Subcutaneous abdominal adipose tissue (tissue), 5 donors: ENCODE data around the gene BBS4.
"Not testable (repeated sequence)": the region's sequence is repeated elsewhere in the genome, so short reads cannot be mapped to it uniquely, and the experiment has no call there.

Experiments
- H3K27ac ChIP-seq: one replicate; pipeline ENCODE4 v1.7.0; 2013; ENCODE audit warnings: low read depth, mild to moderate bottlenecking, inconsistent platforms, low read length, moderate library complexity
- H3K27me3 ChIP-seq, 5 donors: one replicate each; pipeline ENCODE4 v1.7.0; 2013; ENCODE audit warnings: low read length in 5 of 5, inconsistent platforms in 1 of 5; ENCODE audit not compliant: control insufficient read depth in 5 of 5, insufficient read depth in 4 of 5
- H3K36me3 ChIP-seq, 5 donors: one replicate each; pipeline ENCODE4 v1.7.0; 2013; ENCODE audit warnings: low read length in 5 of 5; ENCODE audit not compliant: control insufficient read depth in 5 of 5, insufficient read depth in 5 of 5
- H3K4me1 ChIP-seq, 5 donors: one replicate each; pipeline ENCODE4 v1.7.0; 2013; ENCODE audit warnings: low read length in 5 of 5, mild to moderate bottlenecking in 3 of 5, moderate library complexity in 1 of 5; ENCODE audit not compliant: control insufficient read depth in 5 of 5, insufficient read depth in 5 of 5
- H3K4me3 ChIP-seq, 5 donors: one replicate each; pipeline ENCODE4 v1.7.0; 2013; ENCODE audit warnings: low read length in 5 of 5, low read depth in 1 of 5
- H3K9ac ChIP-seq, 5 donors: one replicate each; pipeline ENCODE4 v1.7.0; 2013; ENCODE audit warnings: low read length in 5 of 5, mild to moderate bottlenecking in 4 of 5, moderate library complexity in 3 of 5
- H3K9me3 ChIP-seq, 5 donors: one replicate each; pipeline ENCODE4 v1.7.0; 2013; ENCODE audit warnings: low read length in 5 of 5; ENCODE audit not compliant: control insufficient read depth in 5 of 5
- donor health status: healthy.
- donor health status: healthy.
- donor health status: healthy.
- donor health status: healthy.
- donor health status: healthy.

The BBS4 gene, protein sequence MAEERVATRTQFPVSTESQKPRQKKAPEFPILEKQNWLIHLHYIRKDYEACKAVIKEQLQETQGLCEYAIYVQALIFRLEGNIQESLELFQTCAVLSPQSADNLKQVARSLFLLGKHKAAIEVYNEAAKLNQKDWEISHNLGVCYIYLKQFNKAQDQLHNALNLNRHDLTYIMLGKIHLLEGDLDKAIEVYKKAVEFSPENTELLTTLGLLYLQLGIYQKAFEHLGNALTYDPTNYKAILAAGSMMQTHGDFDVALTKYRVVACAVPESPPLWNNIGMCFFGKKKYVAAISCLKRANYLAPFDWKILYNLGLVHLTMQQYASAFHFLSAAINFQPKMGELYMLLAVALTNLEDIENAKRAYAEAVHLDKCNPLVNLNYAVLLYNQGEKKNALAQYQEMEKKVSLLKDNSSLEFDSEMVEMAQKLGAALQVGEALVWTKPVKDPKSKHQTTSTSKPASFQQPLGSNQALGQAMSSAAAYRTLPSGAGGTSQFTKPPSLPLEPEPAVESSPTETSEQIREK

GRCh38 chr15:72685925-72686794, at the start of gene BBS4, which contains the start of gene HIGD2B:
BBS4 (plus strand) TSS chr15:72686207; CDS start chr15:72686228, 21 bp downstream.
HIGD2B (minus strand) TSS chr15:72686182; CDS start chr15:72676374, 9,808 bp downstream.
- H3K36me3 ChIP-seq = no peaks in the 10 kb centered on the region

GRCh38 chr15:72636519-72637282, 49.3 kb upstream of the BBS4 start:
- peak overlapping the region in 2 of 5 donors; percentile 44 to 47 for H3K4me3 ChIP-seq
- not testable (repeated sequence) for H3K27me3 ChIP-seq, H3K9me3 ChIP-seq, H3K36me3 ChIP-seq, H3K4me1 ChIP-seq, H3K27ac ChIP-seq, H3K9ac ChIP-seq

More at GRCh38 chr15:72685925-72686794, at the start of gene BBS4, which contains the start of gene HIGD2B:
- Histone ChIP-seq H3K9me3 (no peaks in the 10 kb centered on the region), H3K27me3 (no peaks in the 10 kb centered on the region), H3K4me3 (peak within 1 kb of the TSS; percentile 77 to 100 (median 98)), H3K27ac (peak within 1 kb of the TSS; percentile 88), H3K4me1 (peaks cover 0 to 18% (median 16%) of the 10 kb centered on the region in 5 donors), H3K9ac (peak within 1 kb of the TSS; percentile 79 to 97 (median 96))

- H3K36me3 ChIP-seq, H3K27me3 ChIP-seq, H3K4me1 ChIP-seq, H3K9me3 ChIP-seq, H3K9ac ChIP-seq, H3K27ac ChIP-seq, H3K4me3 ChIP-seq: not testable (repeated sequence)
Measured at GRCh38 chr15:72639759-72640483, 46.1 kb upstream of the BBS4 start.

- H3K27ac ChIP-seq, H3K4me1 ChIP-seq, H3K4me3 ChIP-seq, H3K9ac ChIP-seq, H3K27me3 ChIP-seq, H3K36me3 ChIP-seq, H3K9me3 ChIP-seq: not testable (repeated sequence)
Measured at GRCh38 chr15:72642271-72642670, 43.7 kb upstream of the BBS4 start.

- H3K4me3 ChIP-seq, H3K9ac ChIP-seq, H3K27me3 ChIP-seq, H3K27ac ChIP-seq, H3K9me3 ChIP-seq, H3K4me1 ChIP-seq, H3K36me3 ChIP-seq: not testable (repeated sequence)
Measured at GRCh38 chr15:72648631-72649253, 37.3 kb upstream of the BBS4 start.

GRCh38 chr15:72654397-72654796, 31.6 kb upstream of the BBS4 start, which contains the start of gene GOLGA6B:
GOLGA6B (plus strand) TSS chr15:72654697; CDS start chr15:72654738, 41 bp downstream.
- not testable (repeated sequence) for H3K27ac ChIP-seq, H3K9ac ChIP-seq, H3K9me3 ChIP-seq, H3K4me3 ChIP-seq, H3K4me1 ChIP-seq, H3K36me3 ChIP-seq, H3K27me3 ChIP-seq

DNA sequence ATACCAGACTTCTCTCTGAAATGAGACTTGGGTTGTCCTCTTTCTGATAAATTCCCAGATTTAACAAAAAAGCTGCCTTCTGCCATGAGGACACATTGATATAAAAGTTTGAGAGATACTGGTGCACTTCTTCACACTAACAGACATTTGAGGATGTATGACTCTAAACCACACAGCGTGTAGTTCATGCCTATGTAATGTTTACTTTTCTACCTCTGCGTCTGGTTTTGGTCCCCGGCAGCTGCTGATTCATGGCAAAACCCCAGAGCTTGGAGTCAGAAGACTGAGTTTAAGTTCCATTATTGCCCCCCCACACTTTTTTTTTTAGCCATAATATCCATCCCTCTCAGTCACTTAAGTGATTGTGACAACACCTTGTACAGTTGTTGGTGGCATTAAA, 30.0 kb upstream of the BBS4 start:
- H3K36me3 ChIP-seq, H3K9me3 ChIP-seq, H3K9ac ChIP-seq, H3K27ac ChIP-seq, H3K4me1 ChIP-seq, H3K4me3 ChIP-seq, H3K27me3 ChIP-seq: not testable (repeated sequence)

GRCh38 chr15:72661081-72661480, 24.9 kb upstream of the BBS4 start:
- not testable (repeated sequence) for H3K4me3 ChIP-seq, H3K27me3 ChIP-seq, H3K9ac ChIP-seq, H3K27ac ChIP-seq, H3K4me1 ChIP-seq, H3K9me3 ChIP-seq, H3K36me3 ChIP-seq

- H3K27ac ChIP-seq, H3K36me3 ChIP-seq, H3K4me3 ChIP-seq, H3K9me3 ChIP-seq, H3K27me3 ChIP-seq, H3K9ac ChIP-seq, H3K4me1 ChIP-seq: not testable (repeated sequence)
Measured at GRCh38 chr15:72663931-72664330, 22.1 kb upstream of the BBS4 start.
